GM23248 (cell line): ENCODE measurements around the gene FMOD. TPM values are rescaled to one million over a fixed set of nuclear protein-coding genes. Genes with fewer than 3 reads are reported as not detected.

Experiments used
- DNase-seq: peaks from one replicate; pipeline ENCODE4 v3.0.0-alpha.2; 2015
- H2AFZ ChIP-seq: fragments of 200-600 bp; sonication (generic); 2 replicates; pipeline ENCODE4 v1.6.1; 2016; ENCODE audit warnings: antibody characterized with exemption
- H3F3A ChIP-seq: fragments of 200-600 bp; sonication (generic); 2 replicates; pipeline ENCODE4 v1.6.1; 2016; ENCODE audit warnings: mild to moderate bottlenecking, antibody characterized with exemption, mixed run types; ENCODE audit not compliant: insufficient read depth
- H3K27ac ChIP-seq: fragments of 200-600 bp; sonication (generic); 2 replicates; pipeline ENCODE4 v1.5.1; 2016; ENCODE audit warnings: mild to moderate bottlenecking
- H3K27me3 ChIP-seq: fragments of 200-600 bp; sonication (generic); replicated peaks from 2 replicates; pipeline ENCODE4 v1.6.1; 2016; ENCODE audit warnings: mild to moderate bottlenecking; ENCODE audit not compliant: insufficient read depth
- H3K36me3 ChIP-seq: fragments of 200-600 bp; sonication (generic); 2 replicates; pipeline ENCODE4 v1.6.1; 2016; ENCODE audit warnings: low read depth, mild to moderate bottlenecking
- H3K4me1 ChIP-seq: fragments of 200-600 bp; sonication (generic); 2 replicates; pipeline ENCODE4 v1.6.1; 2016; ENCODE audit warnings: mild to moderate bottlenecking; ENCODE audit not compliant: insufficient read depth
- H3K4me2 ChIP-seq: fragments of 200-600 bp; sonication (generic); one replicate; pipeline ENCODE4 v1.6.1; 2016; ENCODE audit warnings: mild to moderate bottlenecking; ENCODE audit not compliant: unreplicated experiment
- H3K4me3 ChIP-seq: fragments of 200-600 bp; sonication (generic); 2 replicates; pipeline ENCODE4 v1.5.1; 2016; ENCODE audit warnings: mild to moderate bottlenecking
- H3K79me2 ChIP-seq: fragments of 200-600 bp; sonication (generic); 2 replicates; pipeline ENCODE4 v1.6.1; 2016; ENCODE audit warnings: mild to moderate bottlenecking; ENCODE audit not compliant: insufficient read depth
- H3K9ac ChIP-seq: fragments of 200-600 bp; sonication (generic); 2 replicates; pipeline ENCODE4 v1.6.1; 2016; ENCODE audit warnings: mild to moderate bottlenecking
- H3K9me2 ChIP-seq: fragments of 200-600 bp; sonication (generic); 2 replicates; pipeline ENCODE4 v1.6.1; 2016; ENCODE audit warnings: mixed run types, mild to moderate bottlenecking, moderate library complexity; ENCODE audit not compliant: insufficient read depth
- H3K9me3 ChIP-seq: fragments of 200-600 bp; sonication (generic); one replicate; pipeline ENCODE4 v1.6.1; 2017; ENCODE audit warnings: low read depth
- H4K20me1 ChIP-seq: fragments of 200-600 bp; sonication (generic); 2 replicates; pipeline ENCODE4 v1.6.0; 2016; ENCODE audit not compliant: insufficient read depth
- EZH2 ChIP-seq: fragments of 200-600 bp; sonication (generic); IDR thresholded peaks from 2 replicates; pipeline ENCODE4 v1.6.1; 2018; ENCODE audit warnings: antibody characterized with exemption, mild to moderate bottlenecking; ENCODE audit not compliant: insufficient read depth, poor library complexity, severe bottlenecking
- EZH2phosphoT487 ChIP-seq: fragments of 200-600 bp; sonication (generic); IDR thresholded peaks from 2 replicates; pipeline ENCODE4 v1.6.1; 2018; ENCODE audit warnings: antibody characterized with exemption, moderate library complexity, mild to moderate bottlenecking, low read depth; ENCODE audit not compliant: insufficient read depth
- WGBS, 2 experiments: methylation state at CpG; one replicate each; pipeline ENCODE4 v1.1.6; 2015 to 2017; ENCODE audit warnings: low lambda C conversion rate in 2 of 2, low coverage in 1 of 2; ENCODE audit errors: missing lambda C conversion rate in 2 of 2; 5-methylcytosine and 5-hydroxymethylcytosine counted together
- in situ Hi-C: fragments of 300-500 bp; cut with MboI; formaldehyde crosslinking; loops from 2 replicates; pipeline ENCODE4 v1.15.0; 2020
- polyA plus RNA-seq: library from polyadenylated mRNA; unstranded; fragments of >200 nt; fragmentation: Nextera tagmentation; extraction: Ambion mirVana; gene quantifications from 2 replicates; pipeline ENCODE4 v1.2.1, GENCODE V29; 2016
- total RNA-seq: library from RNA; depleted of rRNA; stranded (reverse); fragments of >200 nt; shearing (Covaris generic); gene quantifications from 2 replicates; pipeline ENCODE4 v1.2.3, GENCODE V29; 2014

FMOD gene
- total and polyA plus RNA-seq, 2 experiments from 2014 or later: 11.4 to 14.6 TPM

DNA sequence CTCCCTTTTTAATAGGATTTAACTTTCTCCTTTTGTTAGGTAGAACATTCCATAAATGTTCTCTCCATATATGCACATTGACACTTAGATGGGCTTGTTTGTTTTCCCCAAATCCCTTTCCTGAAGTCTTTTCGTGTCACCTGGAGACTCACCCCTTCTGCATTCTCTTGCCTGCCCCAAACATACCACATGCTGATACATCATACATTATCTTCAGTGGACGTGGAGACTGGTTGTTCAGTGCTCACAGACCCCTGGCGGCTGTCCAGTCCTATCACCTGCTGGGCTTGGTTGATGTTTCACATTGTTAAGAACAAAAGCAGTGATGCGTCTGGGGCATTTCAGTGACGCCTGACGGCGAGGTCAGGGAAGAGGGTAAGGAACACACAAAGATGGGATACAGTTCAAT, 22.2 kb downstream of the FMOD start:
- Histone ChIP-seq H3K9me2 (no peaks in the 10 kb centered on the region), H3K4me1 (no peaks in the 10 kb centered on the region), H3K36me3 (no peaks in the 10 kb centered on the region), H3F3A (no peaks in the 10 kb centered on the region), H3K27me3 (peaks cover 40% of the 10 kb centered on the region), H3K79me2 (no peaks in the 10 kb centered on the region), H3K9ac (no peak overlapping the region), H3K9me3 (no peaks in the 10 kb centered on the region), H2AFZ (no peak overlapping the region), H3K4me3 (no peak overlapping the region), H3K27ac (no peak overlapping the region), H3K4me2 (no peak overlapping the region), H4K20me1 (no peaks in the 10 kb centered on the region)
- WGBS, 2 experiments: 69 to 76% methylated on average over 7 of the region's 7 CpGs
- in situ Hi-C loops: no loop called here
- no peak for TF ChIP-seq EZH2
- no peak for TF ChIP-seq EZH2phosphoT487
- no peak for DNase-seq

DNA sequence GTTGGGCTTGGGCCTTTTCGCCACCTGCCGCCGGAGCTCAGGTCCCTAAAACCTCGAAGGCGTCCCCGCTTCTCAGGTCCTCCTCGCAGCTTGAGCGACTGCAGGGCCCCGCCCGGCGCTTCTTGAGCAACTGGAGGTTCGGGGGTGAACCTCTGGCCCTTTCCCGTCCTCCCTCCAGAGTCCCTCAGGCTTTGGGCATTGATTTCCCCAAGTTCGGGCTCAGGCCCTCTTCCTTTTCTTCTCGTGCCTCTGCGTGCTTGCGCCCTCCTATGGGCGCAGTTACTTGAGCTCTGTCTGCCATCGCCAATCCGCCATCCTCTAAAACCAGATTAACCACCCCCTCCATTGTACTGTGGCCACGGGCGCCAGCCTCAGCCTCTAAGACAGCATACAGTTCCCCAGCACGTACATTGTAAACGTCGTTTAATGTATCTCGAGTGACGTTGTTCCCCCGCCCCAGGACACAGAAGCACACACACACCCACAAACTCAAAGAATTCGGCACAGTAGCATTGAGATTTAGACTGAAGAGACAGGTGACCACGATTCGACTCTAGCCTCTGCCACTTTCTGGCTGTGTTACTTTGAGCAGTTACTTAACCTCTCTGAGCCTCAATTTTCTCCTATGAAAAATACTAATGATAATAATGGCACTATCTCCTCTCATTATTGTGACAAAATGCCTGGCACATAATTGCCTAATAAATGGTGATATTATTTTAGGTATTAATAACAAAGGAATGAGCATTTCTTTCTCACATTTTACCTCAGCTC, 23.1 kb downstream of the FMOD start:
- Histone ChIP-seq H3K27ac (no peak overlapping the region), H3K36me3 (no peaks in the 10 kb centered on the region), H3K27me3 (peaks cover 48% of the 10 kb centered on the region), H3K9ac (peak overlapping the region; percentile 32; the same call in 1 of the 2 replicates), H3K9me3 (no peaks in the 10 kb centered on the region), H2AFZ (peak overlapping the region; percentile 77), H3K79me2 (no peaks in the 10 kb centered on the region), H3K9me2 (no peaks in the 10 kb centered on the region), H3K4me2 (peak overlapping the region; percentile 67), H3K4me1 (no peaks in the 10 kb centered on the region), H3F3A (no peaks in the 10 kb centered on the region), H4K20me1 (no peaks in the 10 kb centered on the region), H3K4me3 (peak overlapping the region; percentile 69)
- WGBS, 2 experiments: 14 to 19% methylated on average over 24 to 31 of the region's 31 CpGs
- in situ Hi-C loops: no loop called here
- DNase-seq: peak; percentile 66
- TF ChIP-seq EZH2phosphoT487 (no peak), EZH2 (no peak)

DNA sequence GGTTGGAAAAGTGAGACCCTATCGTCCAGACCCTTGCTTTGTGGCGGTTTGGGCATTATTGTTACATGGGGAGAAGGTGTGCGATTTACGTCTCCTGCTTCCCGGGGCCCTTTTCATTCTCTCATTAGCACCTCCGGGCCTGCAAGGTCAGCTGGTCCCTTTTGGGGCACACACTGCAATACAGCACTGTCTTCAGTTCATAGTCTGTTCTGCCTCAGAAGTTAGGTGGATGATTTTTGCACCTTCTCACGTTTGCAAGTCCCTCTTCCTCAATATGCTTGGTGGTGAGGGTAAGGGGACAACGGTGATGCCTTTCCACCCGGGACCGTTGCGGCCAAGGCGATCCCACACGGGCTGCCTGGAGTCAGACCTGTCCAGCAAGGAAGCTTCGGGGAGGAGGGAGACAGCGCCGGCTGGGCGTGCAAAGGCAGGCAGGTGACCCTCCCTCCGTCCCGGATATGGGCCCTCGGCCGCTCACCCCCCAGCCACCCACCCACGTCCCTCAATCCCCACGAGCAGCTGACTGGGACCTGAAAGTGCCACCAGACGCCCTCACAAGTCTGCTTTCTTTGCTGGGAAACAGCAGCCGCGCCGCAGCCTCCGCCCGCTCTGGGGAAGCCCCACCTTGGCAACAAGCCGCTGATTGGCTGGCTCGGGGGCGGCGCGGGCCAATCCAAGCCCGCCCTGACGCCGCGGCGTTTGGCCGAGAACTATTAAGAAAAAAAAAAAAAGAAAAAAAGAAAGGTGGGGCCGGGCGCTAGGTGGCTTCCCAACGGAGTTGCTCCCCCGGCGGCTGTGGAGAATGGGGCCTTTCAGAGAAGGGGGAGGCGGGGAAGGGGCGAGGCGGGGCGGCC, 23.9 kb downstream of the FMOD start:
- no peaks in the 10 kb centered on the region for H3K4me1 ChIP-seq
- peak overlapping the region; percentile 69 for H3K4me3 ChIP-seq
- peak overlapping the region; percentile 40; the same call in 1 of the 2 replicates for H3K9ac ChIP-seq
- no peaks in the 10 kb centered on the region for H3K9me3 ChIP-seq
- no peaks in the 10 kb centered on the region for H3K9me2 ChIP-seq
- no peak overlapping the region for H3K27ac ChIP-seq
- no peaks in the 10 kb centered on the region for H3F3A ChIP-seq
- H2AFZ ChIP-seq: peak overlapping the region; percentile 77
- peak; percentile 94 for DNase-seq
- WGBS, 2 experiments: 11% methylated on average over 41 to 49 of the region's 49 CpGs
- in situ Hi-C loops: no loop called here
- TF ChIP-seq EZH2 (no peak), EZH2phosphoT487 (no peak)
- no peaks in the 10 kb centered on the region for H4K20me1 ChIP-seq
- no peaks in the 10 kb centered on the region for H3K79me2 ChIP-seq
- H3K4me2 ChIP-seq: peak overlapping the region; percentile 67
- H3K36me3 ChIP-seq: no peaks in the 10 kb centered on the region
- H3K27me3 ChIP-seq: peaks cover 53% of the 10 kb centered on the region

DNA sequence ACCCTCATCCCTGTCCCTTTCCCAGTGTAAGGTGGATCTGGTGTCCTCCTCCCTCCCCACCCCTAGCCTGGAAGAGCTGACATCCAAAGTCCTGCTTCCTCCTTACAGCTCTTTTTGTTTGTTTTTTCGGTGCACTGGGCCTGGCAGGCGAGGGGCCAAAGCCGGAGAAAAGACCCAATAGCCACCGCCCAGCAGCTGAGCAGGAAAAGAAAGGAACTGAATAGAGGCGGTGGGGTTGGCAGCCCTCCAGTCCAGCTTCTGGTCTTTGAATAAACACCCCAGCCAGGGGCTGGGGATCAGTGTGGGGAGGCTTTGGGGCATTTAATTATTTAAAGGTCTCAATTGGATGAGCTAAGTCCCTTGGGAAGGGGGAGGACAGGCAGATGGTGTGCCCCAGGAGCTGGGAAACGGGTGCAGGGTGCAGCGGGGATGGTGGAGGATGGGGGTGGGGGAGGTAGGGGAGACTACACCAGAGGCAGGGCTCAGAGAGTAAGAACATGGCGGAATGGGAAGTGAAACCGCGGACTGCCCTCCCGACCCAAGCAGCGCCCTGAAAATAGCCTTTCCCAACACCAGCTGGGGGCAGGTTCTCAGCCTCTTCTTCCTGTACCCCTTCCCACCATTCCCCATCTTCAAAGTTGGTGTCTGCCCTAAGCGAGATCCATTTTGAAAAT, 25.4 kb downstream of the FMOD start:
- no peak for TF ChIP-seq EZH2
- no peak for TF ChIP-seq EZH2phosphoT487
- no peaks in the 10 kb centered on the region for H4K20me1 ChIP-seq
- H3K36me3 ChIP-seq: no peaks in the 10 kb centered on the region
- H3K4me2 ChIP-seq: no peak overlapping the region
- no peaks in the 10 kb centered on the region for H3K79me2 ChIP-seq
- H3K9ac ChIP-seq: no peak overlapping the region
- no peaks in the 10 kb centered on the region for H3K4me1 ChIP-seq
- no peak overlapping the region for H3K4me3 ChIP-seq
- H3K9me2 ChIP-seq: no peaks in the 10 kb centered on the region
- H2AFZ ChIP-seq: no peak overlapping the region
- H3F3A ChIP-seq: no peaks in the 10 kb centered on the region
- in situ Hi-C loops: no loop called here
- H3K27me3 ChIP-seq: peaks cover 58% of the 10 kb centered on the region
- H3K27ac ChIP-seq: no peak overlapping the region
- no peak for DNase-seq
- WGBS, 2 experiments: 67 to 74% methylated on average over 13 of the region's 13 CpGs
- H3K9me3 ChIP-seq: no peaks in the 10 kb centered on the region
